Epithelial cell of proximal tubule (primary cell): ENCODE data around the gene LY6G6C. TPM values are rescaled to one million over a fixed set of nuclear protein-coding genes. Genes with fewer than 3 reads are reported as not detected.

Experiments
- DNase-seq: peaks from one replicate; pipeline ENCODE4 v3.0.0-alpha.2; 2011; ENCODE audit warnings: low read depth
- H3K4me3 ChIP-seq: 2 replicates; pipeline ENCODE4 v1.5.1; 2011; ENCODE audit warnings: low read depth, mild to moderate bottlenecking, low read length
- total RNA-seq: library from RNA; depleted of rRNA; stranded (reverse); fragments of >200 nt; gene quantifications from 2 replicates; pipeline ENCODE4 v1.2.3, GENCODE V29; 2015
- TF ChIP-seq, protein P1 (sequence below): conservative IDR thresholded peaks from 2 replicates; pipeline ENCODE4 v1.5.1; 2012; ENCODE audit warnings: low read depth, mild to moderate bottlenecking, low read length

The LY6G6C gene
- total RNA-seq, 1 donor from 2014 or later, result not detected

DNA sequence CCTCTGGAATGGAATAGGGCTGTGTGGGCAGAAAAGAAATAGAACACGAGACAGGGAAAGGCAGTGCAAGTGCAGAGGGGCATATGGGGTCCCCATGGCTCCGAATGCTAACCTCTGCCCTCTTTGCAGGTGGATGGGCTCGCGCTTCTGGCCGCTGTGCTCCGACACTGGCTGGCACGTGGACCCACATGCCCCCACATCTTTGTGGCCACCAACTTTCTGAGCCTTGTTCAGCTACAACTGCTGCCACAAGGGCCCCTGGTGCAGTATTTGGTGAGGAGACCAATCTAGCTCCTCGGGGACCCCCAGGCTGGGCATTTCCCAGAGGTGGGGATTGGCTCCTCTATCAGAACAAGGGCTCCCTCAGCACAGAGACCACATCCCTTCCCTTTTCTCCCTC is 39.8 kb upstream of the LY6G6C start:
- H3K4me3 ChIP-seq, result no peak overlapping the region
- TF ChIP-seq, protein P1, sequence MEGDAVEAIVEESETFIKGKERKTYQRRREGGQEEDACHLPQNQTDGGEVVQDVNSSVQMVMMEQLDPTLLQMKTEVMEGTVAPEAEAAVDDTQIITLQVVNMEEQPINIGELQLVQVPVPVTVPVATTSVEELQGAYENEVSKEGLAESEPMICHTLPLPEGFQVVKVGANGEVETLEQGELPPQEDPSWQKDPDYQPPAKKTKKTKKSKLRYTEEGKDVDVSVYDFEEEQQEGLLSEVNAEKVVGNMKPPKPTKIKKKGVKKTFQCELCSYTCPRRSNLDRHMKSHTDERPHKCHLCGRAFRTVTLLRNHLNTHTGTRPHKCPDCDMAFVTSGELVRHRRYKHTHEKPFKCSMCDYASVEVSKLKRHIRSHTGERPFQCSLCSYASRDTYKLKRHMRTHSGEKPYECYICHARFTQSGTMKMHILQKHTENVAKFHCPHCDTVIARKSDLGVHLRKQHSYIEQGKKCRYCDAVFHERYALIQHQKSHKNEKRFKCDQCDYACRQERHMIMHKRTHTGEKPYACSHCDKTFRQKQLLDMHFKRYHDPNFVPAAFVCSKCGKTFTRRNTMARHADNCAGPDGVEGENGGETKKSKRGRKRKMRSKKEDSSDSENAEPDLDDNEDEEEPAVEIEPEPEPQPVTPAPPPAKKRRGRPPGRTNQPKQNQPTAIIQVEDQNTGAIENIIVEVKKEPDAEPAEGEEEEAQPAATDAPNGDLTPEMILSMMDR, result no peak
- no peak for DNase-seq

DNA sequence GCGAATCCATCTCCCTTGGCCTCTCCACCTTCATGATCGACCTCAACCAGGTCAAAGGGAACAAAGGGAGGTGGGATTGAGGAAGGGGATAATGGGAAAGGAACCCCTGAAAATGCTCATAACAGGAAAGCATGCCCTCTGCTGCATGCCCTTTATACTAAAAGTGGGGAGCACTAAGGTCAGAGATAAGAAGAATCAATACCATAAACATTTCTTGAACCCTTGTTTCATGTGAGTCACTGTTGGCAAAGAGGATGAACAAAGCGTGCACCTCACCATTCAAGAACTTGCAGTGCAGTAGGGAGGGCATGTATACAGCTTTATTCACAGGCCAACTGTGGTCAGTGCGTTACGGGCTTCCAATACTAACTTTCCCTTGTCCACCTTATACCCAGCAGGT is 39.2 kb upstream of the LY6G6C start:
- DNase-seq, result no peak
- TF ChIP-seq, protein P1, result no peak

DNA sequence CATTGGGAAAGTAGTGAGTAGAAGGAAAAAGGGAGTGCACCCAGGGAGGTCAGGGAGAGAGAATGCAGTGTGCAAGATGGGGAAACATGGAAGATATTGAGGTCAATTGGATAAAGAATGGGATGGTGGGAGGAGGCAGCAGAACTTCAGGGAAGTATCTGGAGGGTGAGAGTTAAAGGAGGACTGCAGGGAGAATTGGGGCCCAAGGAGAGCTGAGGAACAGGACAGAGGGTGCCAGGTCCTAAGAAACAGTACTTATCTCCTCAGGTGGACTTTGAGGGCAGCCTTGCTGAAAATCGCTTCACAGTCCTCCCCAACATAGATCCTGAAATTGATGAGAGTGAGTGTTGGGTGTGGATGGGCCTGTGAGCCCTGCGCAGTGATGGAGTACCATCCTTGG is 36.7 kb upstream of the LY6G6C start:
- no peak for DNase-seq
- TF ChIP-seq, protein P1, result no peak
- no peak overlapping the region for H3K4me3 ChIP-seq

More for the DNA sequence above, 39.2 kb upstream of the LY6G6C start:
- H3K4me3 ChIP-seq, result no peak overlapping the region

DNA sequence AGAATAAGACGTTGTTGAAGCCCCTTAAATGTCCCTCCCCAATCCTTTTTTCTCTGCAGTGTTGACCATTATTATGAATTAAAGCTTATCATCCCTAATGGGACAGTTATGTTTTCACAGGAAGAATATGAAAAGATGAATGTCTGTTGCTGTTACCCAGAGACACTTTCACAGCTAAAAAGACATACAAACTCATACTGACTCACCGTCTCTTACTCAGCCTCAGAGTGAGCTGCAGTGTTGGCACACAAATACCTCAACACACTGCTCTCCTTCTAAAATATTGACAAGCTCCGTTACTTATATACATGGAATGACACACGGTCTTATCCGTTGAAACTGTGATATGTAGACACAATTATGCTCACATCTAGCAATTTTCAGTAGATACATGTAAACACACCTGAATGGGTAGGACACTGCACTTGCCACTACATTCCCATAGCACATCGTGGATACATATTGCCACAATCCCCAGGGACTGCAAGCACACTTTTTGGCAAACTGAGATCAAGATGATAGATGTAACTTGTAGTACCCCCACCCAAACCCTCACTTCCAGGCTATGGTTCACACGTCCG is 31.3 kb upstream of the LY6G6C start:
- DNase-seq, result no peak
- no peak overlapping the region for H3K4me3 ChIP-seq
- TF ChIP-seq, protein P1, result no peak

DNA sequence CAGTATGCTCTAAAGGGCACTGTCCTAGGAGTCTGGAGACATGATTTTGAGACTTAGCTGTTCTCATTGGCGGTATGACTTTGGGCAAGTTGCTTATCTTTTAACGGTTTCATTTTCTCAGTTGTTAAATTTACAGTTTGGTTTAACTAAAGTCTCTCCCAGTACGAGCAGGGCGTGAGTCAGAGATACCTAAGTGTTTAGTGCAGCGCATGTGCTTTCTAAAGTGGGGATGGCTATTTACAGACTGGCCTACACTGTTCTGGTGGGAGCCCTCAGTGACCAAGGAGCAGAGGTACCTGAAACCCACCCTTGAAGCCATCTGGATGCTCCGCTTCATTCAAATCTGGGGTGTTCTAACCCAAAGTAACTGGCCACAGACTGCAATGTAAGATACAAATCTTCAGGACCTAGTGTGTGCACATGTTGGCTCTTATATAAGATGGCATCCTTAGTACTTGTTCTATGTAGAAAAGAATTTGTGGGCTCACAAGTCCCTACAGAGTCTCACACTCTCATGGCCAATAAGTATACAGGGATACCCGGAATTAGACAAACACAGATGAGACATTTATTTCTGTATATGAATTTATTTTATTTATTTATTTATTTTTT is 29.0 kb upstream of the LY6G6C start:
- TF ChIP-seq, protein P1, result no peak
- H3K4me3 ChIP-seq, result no peak overlapping the region
- no peak for DNase-seq

DNA sequence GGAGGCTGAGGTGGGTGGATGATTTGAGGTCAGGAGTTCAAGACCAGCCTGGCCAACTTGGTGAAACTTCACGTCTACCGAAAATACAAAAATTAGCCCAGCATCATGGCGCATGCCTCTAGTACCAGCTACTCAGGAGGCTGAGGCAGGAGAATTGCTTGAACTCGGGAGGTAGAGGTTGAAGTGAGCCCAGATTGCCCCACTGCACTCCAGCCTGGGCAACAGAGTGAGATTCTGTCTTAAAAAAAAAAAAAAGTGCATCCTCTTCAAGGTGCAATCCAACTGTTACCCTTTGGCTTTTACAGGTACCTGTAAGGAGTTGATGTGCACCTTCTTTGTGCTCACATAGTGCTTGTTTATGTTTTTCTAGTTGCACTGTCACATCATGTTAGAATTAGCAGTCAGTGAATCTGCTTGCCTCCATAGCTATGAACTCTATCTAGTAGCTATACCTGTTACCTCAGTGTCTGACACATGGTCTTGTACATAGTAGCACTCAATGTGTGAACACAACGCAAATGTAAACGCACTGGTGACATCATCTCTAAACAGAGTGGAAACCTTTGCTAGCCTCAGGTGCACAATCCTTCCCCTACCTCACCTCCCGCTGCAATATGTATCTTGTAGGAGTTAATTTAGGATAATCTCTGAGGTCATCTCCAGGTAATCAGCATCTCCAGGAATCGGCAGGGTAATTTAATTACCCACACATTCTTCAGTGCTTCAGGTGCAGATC is 27.9 kb upstream of the LY6G6C start:
- H3K4me3 ChIP-seq, result no peak overlapping the region
- TF ChIP-seq, protein P1, result no peak
- DNase-seq, result no peak

DNA sequence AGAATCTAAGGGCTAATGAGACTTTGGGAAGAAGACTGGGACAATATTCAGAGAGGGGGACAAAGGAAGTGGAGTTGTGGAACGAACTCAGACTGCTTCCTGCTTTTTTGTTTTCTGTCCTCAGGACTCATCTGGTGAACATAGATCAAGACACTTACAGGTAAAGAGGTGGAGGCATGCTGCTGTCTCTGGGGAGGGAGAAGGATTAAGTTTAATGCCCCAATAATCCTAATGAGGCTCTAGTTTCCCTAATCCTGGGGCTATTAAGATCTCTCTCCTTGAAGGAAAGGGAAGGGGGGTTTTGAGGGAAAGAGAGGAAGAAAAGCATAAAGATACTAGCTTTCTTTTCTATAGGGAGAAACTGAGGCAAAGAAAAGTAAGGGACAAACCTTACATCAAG is 22.9 kb upstream of the LY6G6C start:
- no peak for DNase-seq
- H3K4me3 ChIP-seq, result no peak overlapping the region
- TF ChIP-seq, protein P1, result no peak
